ENCODE measurements around the gene TRMT44. TPM values are rescaled to one million over a fixed set of nuclear protein-coding genes. Genes with fewer than 3 reads are reported as not detected.

The TRMT44 gene
- polyA plus RNA-seq, 4 donors: 4.7 to 11.6 (median 5.2) TPM

DNA sequence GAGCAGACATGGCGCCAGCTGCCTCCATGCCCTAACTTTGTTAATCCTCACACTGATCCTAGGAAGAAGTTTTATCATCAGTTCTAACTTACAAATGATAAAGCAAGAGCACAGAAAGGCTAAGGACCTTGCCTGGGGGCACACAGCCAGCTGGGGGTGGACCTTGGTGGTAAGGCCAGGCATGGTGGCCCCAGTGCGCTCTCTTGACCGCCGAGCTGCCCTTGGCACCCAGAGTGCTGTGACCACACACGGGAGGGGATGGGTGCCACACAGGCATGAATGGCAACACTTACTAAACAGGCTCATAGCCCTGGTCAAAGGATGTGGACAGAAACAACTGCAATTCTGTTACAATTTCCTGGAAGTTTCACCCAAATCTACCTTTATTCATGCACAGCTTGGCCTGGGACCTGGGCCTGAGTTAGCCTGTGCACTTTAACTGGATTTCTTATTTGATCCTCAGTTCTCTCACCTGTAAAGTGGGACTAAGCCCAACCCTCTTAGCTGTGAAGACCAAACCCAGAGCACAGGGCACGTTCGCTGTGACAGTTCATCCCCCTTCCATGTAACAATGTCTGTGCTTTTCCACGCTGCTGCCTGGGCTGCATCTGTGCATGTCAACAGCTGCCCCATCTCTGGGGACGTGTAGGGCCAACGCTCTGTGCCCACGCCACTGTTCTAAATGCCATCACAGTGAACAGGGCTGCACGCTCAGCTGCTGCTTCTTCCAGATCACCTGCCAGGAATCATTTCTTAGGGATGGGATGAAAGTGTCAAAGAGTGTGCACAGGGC, 44.9 kb upstream of the TRMT44 start:
- Histone ChIP-seq H3K27ac (ENCODE audit: low read depth in 1 of 3, low read length in 2 of 3) (no peak overlapping the region), H3K9me3 (ENCODE audit: control insufficient read depth in 2 of 2, insufficient read depth in 1 of 2, low read depth in 1 of 2, low read length in 1 of 2) (no peaks in the 10 kb centered on the region), H3K36me3 (ENCODE audit: control insufficient read depth in 3 of 3, insufficient read depth in 2 of 3, low read depth in 1 of 3, low read length in 3 of 3) (peaks cover 0 to 60% (median 3%) of the 10 kb centered on the region in 3 donors), H3K27me3 (ENCODE audit: control insufficient read depth in 3 of 3, insufficient read depth in 3 of 3, low read length in 3 of 3) (no peaks in the 10 kb centered on the region), H3K4me1 (ENCODE audit: control insufficient read depth in 3 of 3, insufficient read depth in 2 of 3, low read depth in 1 of 3, low read length in 2 of 3) (no peaks in the 10 kb centered on the region), H3K4me3 (ENCODE audit: low read depth in 1 of 3, low read length in 3 of 3) (no peak overlapping the region)
- FAIRE-seq (no peak), DNase-seq (no peak)
- WGBS, 3 donors: 94 to 96% (median 96%) methylated on average over 12 of the region's 12 CpGs

- Histone ChIP-seq H3K9me3 (ENCODE audit: control insufficient read depth in 2 of 2, insufficient read depth in 1 of 2, low read depth in 1 of 2, low read length in 1 of 2) (no peaks in the 10 kb centered on the region), H3K27me3 (ENCODE audit: control insufficient read depth in 3 of 3, insufficient read depth in 3 of 3, low read length in 3 of 3) (no peaks in the 10 kb centered on the region), H3K4me1 (ENCODE audit: control insufficient read depth in 3 of 3, insufficient read depth in 2 of 3, low read depth in 1 of 3, low read length in 2 of 3) (no peaks in the 10 kb centered on the region), H3K4me3 (ENCODE audit: low read depth in 1 of 3, low read length in 3 of 3) (no peak overlapping the region), H3K27ac (ENCODE audit: low read depth in 1 of 3, low read length in 2 of 3) (no peak overlapping the region), H3K36me3 (ENCODE audit: control insufficient read depth in 3 of 3, insufficient read depth in 2 of 3, low read depth in 1 of 3, low read length in 3 of 3) (peaks cover 0 to 62% (median 3%) of the 10 kb centered on the region in 3 donors)
- no peak for FAIRE-seq
- WGBS, 3 donors: 94 to 95% (median 94%) methylated on average over 24 to 27 of the region's 27 CpGs
- DNase-seq: no peak
These were observed 43.7 kb upstream of the TRMT44 start for GRCh38 chr4:8396762-8397406.

DNA sequence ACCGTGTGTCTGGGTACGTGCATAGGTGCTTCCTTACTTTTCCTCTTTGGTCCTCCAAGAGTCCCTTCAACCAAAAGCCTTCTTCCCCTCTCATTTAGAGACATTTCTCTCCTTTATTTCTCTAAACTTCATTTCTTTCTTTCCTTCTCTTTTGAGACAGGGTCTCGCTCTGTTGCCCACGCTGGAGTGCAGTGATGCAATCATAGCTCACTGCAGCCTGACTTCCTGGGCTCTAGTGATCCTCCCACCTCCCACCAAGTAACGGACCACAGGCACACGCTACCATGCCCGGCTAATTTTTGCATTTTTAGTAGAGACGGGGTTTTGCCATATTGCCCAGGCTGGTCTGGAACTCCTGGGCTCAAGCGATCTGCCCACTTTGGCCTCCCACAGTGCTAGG, 42.2 kb upstream of the TRMT44 start:
- WGBS, 3 donors: 91 to 98% (median 93%) methylated on average over 9 of the region's 9 CpGs
- H3K27ac ChIP-seq (ENCODE audit: low read depth in 1 of 3, low read length in 2 of 3): no peak overlapping the region
- H3K4me1 ChIP-seq (ENCODE audit: control insufficient read depth in 3 of 3, insufficient read depth in 2 of 3, low read depth in 1 of 3, low read length in 2 of 3): no peaks in the 10 kb centered on the region

GRCh38 chr4:8399298-8399697, 41.3 kb upstream of the TRMT44 start:
- Histone ChIP-seq H3K9me3 (ENCODE audit: control insufficient read depth in 2 of 2, insufficient read depth in 1 of 2, low read depth in 1 of 2, low read length in 1 of 2) (no peaks in the 10 kb centered on the region), H3K27me3 (ENCODE audit: control insufficient read depth in 3 of 3, insufficient read depth in 3 of 3, low read length in 3 of 3) (no peaks in the 10 kb centered on the region), H3K27ac (ENCODE audit: low read depth in 1 of 3, low read length in 2 of 3) (no peak overlapping the region), H3K4me3 (ENCODE audit: low read depth in 1 of 3, low read length in 3 of 3) (no peak overlapping the region), H3K36me3 (ENCODE audit: control insufficient read depth in 3 of 3, insufficient read depth in 2 of 3, low read depth in 1 of 3, low read length in 3 of 3) (peaks cover 2 to 62% (median 10%) of the 10 kb centered on the region in 3 donors), H3K4me1 (ENCODE audit: control insufficient read depth in 3 of 3, insufficient read depth in 2 of 3, low read depth in 1 of 3, low read length in 2 of 3) (no peaks in the 10 kb centered on the region)
- no peak for FAIRE-seq
- 90 to 97% (median 94%) methylated on average over 15 of the region's 15 CpGs for WGBS, 3 donors
- no peak for DNase-seq

More for the DNA sequence above, 42.2 kb upstream of the TRMT44 start:
- Histone ChIP-seq H3K9me3 (ENCODE audit: control insufficient read depth in 2 of 2, insufficient read depth in 1 of 2, low read depth in 1 of 2, low read length in 1 of 2) (no peaks in the 10 kb centered on the region), H3K27me3 (ENCODE audit: control insufficient read depth in 3 of 3, insufficient read depth in 3 of 3, low read length in 3 of 3) (no peaks in the 10 kb centered on the region), H3K36me3 (ENCODE audit: control insufficient read depth in 3 of 3, insufficient read depth in 2 of 3, low read depth in 1 of 3, low read length in 3 of 3) (peaks cover 2 to 65% (median 7%) of the 10 kb centered on the region in 3 donors), H3K4me3 (ENCODE audit: low read depth in 1 of 3, low read length in 3 of 3) (no peak overlapping the region)
- FAIRE-seq (no peak), DNase-seq (no peak)

DNA sequence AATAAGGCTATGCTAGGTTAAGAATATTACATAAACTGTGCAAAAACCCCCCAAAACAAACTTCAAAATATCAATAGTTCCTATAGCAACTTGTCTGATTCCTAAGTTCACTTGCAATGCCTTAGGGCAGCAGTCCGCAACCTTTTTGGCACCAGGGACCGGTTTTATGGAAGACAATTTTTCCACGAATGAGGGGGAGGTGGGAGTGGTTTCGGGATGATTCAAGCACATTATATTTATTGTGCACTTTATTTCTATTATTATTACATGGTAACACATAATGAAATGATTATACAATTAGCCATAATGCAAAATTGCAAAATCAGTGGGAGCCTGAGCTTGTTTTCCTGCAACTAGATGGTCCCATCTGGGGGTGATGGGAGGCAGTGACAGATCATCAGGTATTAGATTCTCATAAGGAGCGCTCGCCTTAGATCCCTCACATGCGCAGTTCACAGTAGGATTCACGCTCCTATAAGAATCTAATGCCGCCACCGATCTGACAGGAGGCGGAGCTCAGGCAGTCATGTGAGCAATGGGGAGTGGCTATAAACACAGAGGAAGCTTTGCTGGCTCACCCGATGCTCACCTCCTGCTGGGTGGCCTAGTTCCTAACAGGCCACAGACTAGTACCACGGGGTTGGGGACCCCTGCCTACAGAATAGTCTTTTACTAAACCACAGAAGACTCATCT, 39.8 kb upstream of the TRMT44 start:
- DNase-seq: no peak
- 89 to 96% (median 95%) methylated on average over 13 of the region's 13 CpGs for WGBS, 3 donors
- Histone ChIP-seq H3K27me3 (ENCODE audit: control insufficient read depth in 3 of 3, insufficient read depth in 3 of 3, low read length in 3 of 3) (no peaks in the 10 kb centered on the region), H3K4me3 (ENCODE audit: low read depth in 1 of 3, low read length in 3 of 3) (no peak overlapping the region), H3K27ac (ENCODE audit: low read depth in 1 of 3, low read length in 2 of 3) (no peak overlapping the region), H3K36me3 (ENCODE audit: control insufficient read depth in 3 of 3, insufficient read depth in 2 of 3, low read depth in 1 of 3, low read length in 3 of 3) (peaks cover 2 to 65% (median 12%) of the 10 kb centered on the region in 3 donors), H3K9me3 (ENCODE audit: control insufficient read depth in 2 of 2, insufficient read depth in 1 of 2, low read depth in 1 of 2, low read length in 1 of 2) (no peaks in the 10 kb centered on the region), H3K4me1 (ENCODE audit: control insufficient read depth in 3 of 3, insufficient read depth in 2 of 3, low read depth in 1 of 3, low read length in 2 of 3) (no peaks in the 10 kb centered on the region)
- FAIRE-seq: no peak

DNA sequence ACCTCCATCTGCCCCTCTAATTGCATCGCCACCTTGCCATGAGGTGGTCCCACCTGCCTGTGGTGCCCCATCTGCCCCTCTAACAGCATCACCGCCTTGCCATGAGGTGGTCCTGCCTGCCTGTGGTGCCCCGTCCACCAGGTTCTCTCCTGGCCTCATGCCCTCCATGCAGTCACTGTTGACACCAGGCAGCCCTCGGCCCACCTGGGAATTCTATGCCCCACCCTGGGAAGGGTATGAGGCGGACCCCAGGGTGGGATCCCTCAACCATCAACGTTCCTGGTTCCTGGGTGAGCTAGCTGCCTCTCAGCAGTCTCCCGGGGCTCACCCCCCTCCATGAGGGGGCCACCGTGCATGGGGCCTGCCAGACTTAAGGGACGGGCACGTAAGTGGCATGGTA, 38.9 kb upstream of the TRMT44 start:
- DNase-seq (no peak), FAIRE-seq (no peak)
- Histone ChIP-seq H3K36me3 (ENCODE audit: control insufficient read depth in 3 of 3, insufficient read depth in 2 of 3, low read depth in 1 of 3, low read length in 3 of 3) (peaks cover 2 to 66% (median 17%) of the 10 kb centered on the region in 3 donors), H3K27me3 (ENCODE audit: control insufficient read depth in 3 of 3, insufficient read depth in 3 of 3, low read length in 3 of 3) (no peaks in the 10 kb centered on the region), H3K9me3 (ENCODE audit: control insufficient read depth in 2 of 2, insufficient read depth in 1 of 2, low read depth in 1 of 2, low read length in 1 of 2) (no peaks in the 10 kb centered on the region), H3K4me3 (ENCODE audit: low read depth in 1 of 3, low read length in 3 of 3) (no peak overlapping the region), H3K27ac (ENCODE audit: low read depth in 1 of 3, low read length in 2 of 3) (no peak overlapping the region), H3K4me1 (ENCODE audit: control insufficient read depth in 3 of 3, insufficient read depth in 2 of 3, low read depth in 1 of 3, low read length in 2 of 3) (no peaks in the 10 kb centered on the region)
- 93 to 97% (median 94%) methylated on average over 10 of the region's 10 CpGs for WGBS, 3 donors

- FAIRE-seq (no peak), DNase-seq (no peak)
- no peak overlapping the region for H3K4me3 ChIP-seq (ENCODE audit: low read depth in 1 of 3, low read length in 3 of 3)
- H3K27ac ChIP-seq (ENCODE audit: low read depth in 1 of 3, low read length in 2 of 3): no peak overlapping the region
- 76 to 88% (median 87%) methylated on average over 11 of the region's 11 CpGs for WGBS, 3 donors
- H3K27me3 ChIP-seq (ENCODE audit: control insufficient read depth in 3 of 3, insufficient read depth in 3 of 3, low read length in 3 of 3): no peaks in the 10 kb centered on the region
- H3K36me3 ChIP-seq (ENCODE audit: control insufficient read depth in 3 of 3, insufficient read depth in 2 of 3, low read depth in 1 of 3, low read length in 3 of 3): peaks cover 2 to 62% (median 17%) of the 10 kb centered on the region in 3 donors
- H3K4me1 ChIP-seq (ENCODE audit: control insufficient read depth in 3 of 3, insufficient read depth in 2 of 3, low read depth in 1 of 3, low read length in 2 of 3): no peaks in the 10 kb centered on the region
- H3K9me3 ChIP-seq (ENCODE audit: control insufficient read depth in 2 of 2, insufficient read depth in 1 of 2, low read depth in 1 of 2, low read length in 1 of 2): no peaks in the 10 kb centered on the region
These were observed 38.4 kb upstream of the TRMT44 start for GRCh38 chr4:8402181-8402597.

- Histone ChIP-seq H3K36me3 (ENCODE audit: control insufficient read depth in 3 of 3, insufficient read depth in 2 of 3, low read depth in 1 of 3, low read length in 3 of 3) (peaks cover 2 to 62% (median 17%) of the 10 kb centered on the region in 3 donors), H3K27ac (ENCODE audit: low read depth in 1 of 3, low read length in 2 of 3) (no peak overlapping the region), H3K4me3 (ENCODE audit: low read depth in 1 of 3, low read length in 3 of 3) (no peak overlapping the region), H3K27me3 (ENCODE audit: control insufficient read depth in 3 of 3, insufficient read depth in 3 of 3, low read length in 3 of 3) (no peaks in the 10 kb centered on the region), H3K9me3 (ENCODE audit: control insufficient read depth in 2 of 2, insufficient read depth in 1 of 2, low read depth in 1 of 2, low read length in 1 of 2) (no peaks in the 10 kb centered on the region), H3K4me1 (ENCODE audit: control insufficient read depth in 3 of 3, insufficient read depth in 2 of 3, low read depth in 1 of 3, low read length in 2 of 3) (no peaks in the 10 kb centered on the region)
- no peak for FAIRE-seq
- WGBS, 3 donors: 75 to 94% (median 88%) methylated on average over 14 of the region's 14 CpGs
- DNase-seq: no peak
These were observed 37.9 kb upstream of the TRMT44 start for GRCh38 chr4:8402640-8403039.
